OCI-LY3 (cell line): Measurements from ENCODE around the gene PCBP3.

Experiments
- CTCF ChIP-seq: fragments of 200-600, 300-600 bp; sonication (generic); IDR thresholded peaks from 2 replicates; pipeline ENCODE4 v1.5.1; 2014; ENCODE audit warnings: antibody characterized with exemption, low read length, low read depth
- EZH2phosphoT487 ChIP-seq: fragments of 200-600 bp; shearing (Covaris generic); IDR thresholded peaks from 2 replicates; pipeline ENCODE4 v1.6.1; 2018; ENCODE audit warnings: antibody characterized with exemption, mixed run types, low read depth

- TF ChIP-seq CTCF (no peak), EZH2phosphoT487 (no peak)
Observed at GRCh38 chr21:45876381-45877170, 233.1 kb downstream of the PCBP3 start.
